IPS-NIHi7 (cell line): ENCODE measurements around the gene FLOT2.
"Not testable (repeated sequence)": the region's sequence is repeated elsewhere in the genome, so short reads cannot be mapped to it uniquely, and the experiment has no call there.

Experiments
- DNase-seq: peaks from one replicate; pipeline ENCODE4 v3.0.0; 2012; ENCODE audit warnings: mixed read lengths; ENCODE audit errors: extremely low spot score

The FLOT2 gene

DNA sequence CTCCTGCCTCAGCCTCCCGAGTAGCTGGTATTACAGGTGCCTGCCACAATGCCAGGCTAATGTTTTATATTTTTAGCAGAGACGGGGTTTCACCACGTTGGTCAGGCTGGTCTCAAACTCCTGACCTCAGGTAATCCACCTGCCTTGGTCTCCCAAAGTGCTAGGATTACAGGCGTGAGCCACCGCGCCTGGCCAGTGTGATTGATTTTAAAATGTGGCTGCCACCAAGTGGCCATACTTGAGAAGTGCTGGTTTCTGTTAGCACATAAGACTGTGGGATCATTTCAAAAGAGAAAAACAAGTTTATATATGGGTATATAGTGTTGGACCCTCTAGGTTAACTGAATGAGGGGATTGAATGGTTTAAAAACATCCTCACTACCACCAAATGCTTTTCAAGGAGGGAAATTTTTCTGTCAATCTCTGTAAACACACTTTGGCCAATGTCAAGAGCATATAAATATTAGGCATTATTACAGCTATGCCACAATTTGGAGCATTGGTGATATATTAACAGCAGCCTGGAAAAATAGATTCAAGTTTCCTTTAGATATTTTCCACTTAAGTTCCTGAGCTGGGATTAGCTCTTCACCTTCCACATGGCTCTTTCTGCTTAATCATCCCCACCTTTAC, 18.9 kb upstream of the FLOT2 start:
- DNase-seq = peak; percentile 54

DNA sequence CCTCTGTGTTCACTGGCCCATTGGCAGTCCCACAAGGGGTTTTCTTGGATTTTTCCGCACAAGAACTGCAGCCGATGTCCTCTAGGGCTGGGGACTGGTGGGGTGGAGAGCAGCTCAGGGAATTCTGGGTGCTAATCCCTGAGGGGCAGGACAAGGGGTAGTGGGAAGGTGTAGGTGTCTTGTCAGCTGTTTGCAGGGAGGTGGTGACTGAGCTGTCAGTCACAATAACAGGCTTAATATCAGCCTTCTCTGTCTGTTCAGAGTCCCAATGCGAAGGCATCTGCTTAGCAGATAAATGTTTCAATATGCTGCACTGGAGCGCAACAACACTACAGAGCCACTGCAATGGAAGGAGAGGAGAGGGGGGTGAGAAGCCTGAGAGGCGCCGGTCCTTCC, 15.4 kb upstream of the FLOT2 start:
- DNase-seq = no peak

DNA sequence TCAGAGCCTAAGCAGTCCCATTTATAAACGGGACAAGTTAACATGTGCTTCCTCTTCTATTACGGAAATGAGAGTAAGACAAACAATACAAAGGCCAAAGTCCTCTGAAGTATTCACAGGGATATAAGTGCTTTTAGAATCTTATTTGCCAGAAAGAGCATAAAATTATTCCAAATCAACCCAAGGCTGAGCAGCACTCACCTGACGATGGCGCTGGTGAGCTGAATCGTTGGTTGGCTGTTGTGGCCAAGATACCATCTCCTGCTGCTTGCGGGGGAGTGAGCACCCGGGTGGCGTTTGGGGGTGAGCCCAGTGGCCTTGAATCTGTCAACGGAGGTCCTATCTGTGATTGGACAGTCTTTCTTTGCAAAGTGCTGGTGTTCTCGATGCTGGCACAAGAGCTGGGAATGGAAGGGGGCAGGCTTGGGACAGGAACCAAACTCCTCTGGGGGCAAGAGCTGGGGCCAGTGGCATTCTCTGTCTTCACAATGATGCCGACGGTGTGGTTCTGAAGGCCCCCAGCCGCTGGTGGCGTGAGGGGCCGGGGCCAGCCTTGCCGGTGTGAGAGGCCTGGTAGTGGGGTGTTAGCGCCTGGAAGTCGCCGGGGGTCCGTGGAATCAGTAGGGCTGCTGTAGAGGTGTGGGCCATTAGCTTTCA, 14.9 kb upstream of the FLOT2 start:
- no peak for DNase-seq

DNA sequence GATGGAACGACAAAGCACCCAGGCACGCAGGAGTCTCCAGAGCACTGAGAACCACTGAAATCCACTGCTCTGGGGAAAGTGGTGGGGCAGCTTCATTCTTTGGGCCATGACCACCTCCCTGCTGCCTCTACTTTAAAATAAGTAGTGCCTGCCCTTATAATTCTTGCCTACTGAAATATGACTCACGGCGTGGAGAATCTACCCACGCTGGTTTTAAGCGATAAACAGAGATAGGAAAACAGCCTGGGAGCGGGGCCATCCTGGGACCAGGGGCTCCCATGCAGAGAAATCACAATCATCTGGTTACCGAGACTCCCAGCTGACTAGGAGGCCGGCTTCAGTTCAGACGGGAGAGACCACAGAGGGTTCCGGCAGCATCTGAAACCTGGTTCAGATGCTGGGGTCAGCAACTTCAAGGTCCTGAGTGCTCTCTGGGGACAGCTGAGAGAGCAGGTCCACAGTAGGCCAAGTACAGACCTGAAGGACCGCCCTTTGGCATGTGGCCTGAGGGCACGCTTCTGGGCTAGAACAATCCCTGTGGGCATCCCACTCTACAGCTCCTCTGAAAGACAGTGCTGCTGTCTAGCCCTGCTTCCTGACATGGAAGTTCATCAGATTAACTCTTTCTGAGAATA, 14.0 kb upstream of the FLOT2 start:
- DNase-seq = no peak

DNA sequence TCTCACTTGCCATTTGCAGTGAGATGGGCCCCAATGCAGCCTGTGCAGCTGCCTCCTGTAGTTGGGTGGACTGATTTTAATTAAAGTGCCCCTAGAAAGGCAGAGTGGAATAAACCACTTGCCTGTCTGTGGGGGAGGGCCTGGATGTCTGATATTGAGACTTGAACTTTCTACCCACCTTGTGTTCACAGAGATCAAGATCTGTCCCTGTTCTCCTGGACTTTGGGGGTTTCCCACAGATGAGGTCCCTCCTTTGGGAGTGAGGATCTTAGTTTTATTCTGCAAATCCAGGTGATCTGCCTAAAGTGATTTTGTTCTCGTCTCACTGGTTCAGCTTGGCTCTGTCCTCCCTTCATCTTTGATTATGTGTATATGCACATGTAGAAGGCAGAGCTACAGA, 13.0 kb upstream of the FLOT2 start:
- DNase-seq = no peak

DNA sequence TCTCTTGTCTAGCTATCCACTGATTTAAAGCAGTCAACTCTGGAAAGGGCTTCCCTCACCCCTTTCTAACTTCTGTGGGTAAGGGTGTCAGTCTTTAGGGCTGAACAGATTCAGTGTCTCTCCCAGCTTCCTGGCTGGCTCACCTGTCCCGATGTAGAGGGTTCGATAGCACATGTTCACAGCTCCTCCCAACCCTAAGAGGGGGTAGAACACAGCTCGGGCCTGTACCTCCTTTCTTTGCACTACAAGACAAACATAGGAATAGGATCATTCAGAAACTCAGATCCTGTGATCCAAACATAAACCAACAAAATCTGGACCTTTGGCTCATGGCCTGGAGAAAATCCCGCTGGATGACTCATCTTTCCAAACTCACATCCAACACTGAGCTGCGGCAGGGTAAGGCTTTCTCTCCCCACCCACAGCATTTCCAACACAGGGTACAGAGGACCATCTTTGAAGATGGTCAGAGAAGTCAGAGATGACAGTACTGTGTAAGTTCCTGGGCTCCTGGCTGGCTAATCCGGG, 11.2 kb upstream of the FLOT2 start:
- no peak for DNase-seq

DNA sequence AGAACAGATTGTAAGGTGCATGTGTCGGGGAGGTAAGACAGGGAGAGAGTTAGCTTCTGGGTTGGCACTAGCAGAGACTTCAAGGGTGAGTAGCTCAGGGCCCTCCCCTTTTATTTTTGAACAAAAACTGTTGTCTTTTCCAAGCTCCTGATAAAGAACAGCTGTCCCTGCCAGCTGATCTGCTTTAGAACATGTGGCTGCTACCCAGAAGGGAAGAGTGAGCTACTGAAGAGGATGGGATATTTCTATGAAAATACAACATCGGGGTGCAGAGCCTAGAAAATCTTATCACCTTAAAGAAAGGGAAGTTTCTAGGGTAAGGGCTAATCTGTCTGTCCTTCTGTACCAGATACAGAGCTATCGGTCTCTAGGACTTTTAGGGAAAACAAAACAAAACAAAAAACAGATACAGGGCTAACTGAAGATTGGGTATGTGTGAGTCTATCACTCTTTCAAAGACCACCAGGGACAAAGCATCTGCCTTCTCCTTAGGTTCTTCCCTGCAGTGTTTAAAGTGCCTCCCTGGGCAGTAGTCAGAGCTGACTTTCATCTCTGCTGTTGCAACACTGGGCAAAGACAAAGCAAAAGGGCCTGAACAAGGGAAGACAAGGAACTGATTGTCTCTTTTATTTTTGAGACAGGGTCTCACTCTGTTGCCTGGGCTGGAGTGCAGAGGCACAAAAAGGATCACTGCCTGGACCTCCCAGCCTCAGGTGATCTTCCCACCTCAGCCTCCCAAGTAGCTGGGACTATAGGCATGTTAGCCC, 10.4 kb upstream of the FLOT2 start:
- DNase-seq = no peak

DNA sequence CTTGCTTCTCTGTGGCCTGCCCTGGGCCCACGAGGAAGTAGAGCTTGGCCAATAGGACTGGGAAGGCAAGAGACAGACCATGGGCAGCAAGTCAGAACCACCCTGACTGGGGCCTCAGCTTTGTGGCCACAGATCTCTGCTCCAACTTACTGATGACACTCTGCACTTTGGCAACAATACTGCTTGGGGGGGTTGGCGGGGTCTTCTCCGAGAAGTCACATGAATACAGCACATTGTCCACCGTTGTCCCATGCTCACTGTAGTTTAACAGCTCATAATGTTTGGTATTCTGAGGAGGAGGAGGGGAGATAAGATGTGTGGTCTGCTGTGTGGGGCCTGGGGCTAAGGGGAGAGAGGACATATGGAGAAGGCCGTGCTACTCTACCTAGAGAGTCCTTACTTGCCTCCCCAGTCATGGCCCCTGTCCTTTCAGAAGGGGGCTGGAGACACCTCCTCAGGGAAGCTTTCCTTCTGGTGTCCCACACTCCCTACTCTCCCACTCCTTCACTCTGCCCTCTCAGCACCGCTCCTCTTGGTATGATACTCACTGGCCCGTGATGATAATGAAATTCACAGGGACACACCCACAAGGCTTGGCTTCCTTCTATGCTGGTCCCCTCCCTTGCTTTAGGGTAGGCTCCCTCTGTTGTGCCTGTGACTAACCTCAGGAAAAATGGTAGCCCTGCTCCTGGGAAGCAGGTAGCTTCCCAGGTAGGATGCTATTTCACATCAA, 9.3 kb upstream of the FLOT2 start:
- no peak for DNase-seq

DNA sequence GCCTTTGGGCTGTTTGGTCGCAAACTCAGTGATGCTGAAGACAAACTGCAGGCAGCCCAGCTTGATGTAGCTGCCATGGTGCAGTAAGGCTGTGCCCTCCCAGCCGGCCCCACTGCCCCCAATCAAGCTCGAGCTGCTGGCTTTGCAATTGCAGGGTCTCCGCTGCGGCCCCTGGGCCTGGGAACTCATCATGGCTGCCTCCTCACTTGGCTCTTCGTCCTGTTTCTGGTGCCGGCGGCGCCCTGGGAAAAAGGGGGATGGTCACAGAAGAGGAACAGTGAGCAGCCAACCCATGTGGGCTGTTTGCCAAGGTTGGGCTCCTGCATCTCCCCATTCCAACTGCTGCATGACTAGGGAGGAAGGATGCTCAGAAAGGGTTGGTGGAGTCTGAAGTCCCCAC, 8.7 kb upstream of the FLOT2 start:
- no peak for DNase-seq

DNA sequence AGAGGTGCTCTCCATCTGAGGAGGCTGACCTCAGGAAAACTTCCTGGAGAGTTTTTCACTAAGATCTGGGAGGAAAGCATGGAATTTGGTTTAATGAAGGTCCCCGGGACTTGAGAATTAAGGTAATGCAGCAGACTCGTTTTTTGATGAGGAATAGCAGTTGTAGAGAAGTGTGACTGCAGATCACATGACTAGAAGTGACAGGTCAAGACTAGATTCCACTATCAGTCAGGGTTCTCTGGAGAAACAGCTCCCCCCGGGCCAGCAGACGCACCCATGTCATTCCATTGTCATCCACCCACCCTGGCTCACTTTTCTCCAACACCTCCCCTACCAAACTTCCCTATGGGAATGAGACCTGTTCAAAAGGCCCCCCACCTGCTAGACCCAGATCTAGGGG, 7.3 kb upstream of the FLOT2 start:
- DNase-seq = no peak

DNA sequence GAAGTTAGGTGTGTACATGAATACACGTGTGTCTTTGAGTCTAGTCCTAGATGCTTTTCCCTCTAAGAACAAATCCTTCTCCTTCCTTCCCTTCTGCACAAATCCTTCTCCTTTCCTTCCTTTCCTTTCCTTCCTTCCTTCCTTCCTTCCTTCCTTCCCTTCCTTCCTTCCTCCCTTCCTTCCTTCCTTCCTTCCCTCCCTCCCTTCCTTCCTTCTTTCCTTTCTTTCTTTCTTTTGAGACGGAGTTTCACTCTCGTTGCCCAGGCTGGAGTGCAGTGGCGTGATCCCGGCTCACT, 6.0 kb upstream of the FLOT2 start:
- DNase-seq = not testable (repeated sequence)

DNA sequence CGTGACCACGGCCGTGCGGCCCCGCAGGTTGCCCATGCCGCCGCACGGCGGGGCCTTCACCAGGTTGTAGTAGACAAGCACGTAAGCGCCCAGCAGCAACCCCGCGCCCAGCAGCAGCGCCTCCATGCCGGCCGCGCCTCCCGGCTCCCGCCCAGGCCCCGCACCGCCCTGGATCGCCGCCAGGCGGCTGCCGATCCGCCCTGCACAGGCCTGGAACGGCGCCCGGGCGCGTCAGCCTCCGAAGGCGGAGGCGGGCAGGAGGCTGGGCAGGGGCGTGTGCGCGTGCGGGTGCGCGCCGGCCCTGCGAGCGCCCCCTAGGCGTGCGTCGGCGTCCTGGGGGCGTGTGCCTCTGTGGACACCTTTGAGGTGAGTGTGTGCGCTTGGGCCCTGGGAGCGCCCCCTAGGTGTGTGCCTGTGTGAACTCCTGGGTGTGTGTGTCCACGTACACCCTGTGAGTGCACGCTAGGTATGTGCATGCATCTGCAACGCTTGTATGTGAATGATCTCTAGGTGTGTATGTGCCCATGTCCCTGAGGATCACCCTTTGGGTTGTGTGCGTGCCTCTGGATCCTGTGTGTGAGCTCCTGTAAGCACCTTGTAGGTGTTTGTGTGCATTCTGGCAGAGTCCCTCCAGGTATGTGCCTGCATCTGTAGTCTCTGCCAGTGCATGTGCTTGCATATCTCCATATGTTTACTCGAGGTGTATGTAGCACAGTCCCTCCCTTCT, 5.4 kb upstream of the FLOT2 start, which contains the start of gene DHRS13:
Gene DHRS13, minus strand, starts transcription at position 261 of the 727 bp plus-strand sequence. Its CDS starts 135 bp downstream, at position 126.
- peak; percentile 95 for DNase-seq

DNA sequence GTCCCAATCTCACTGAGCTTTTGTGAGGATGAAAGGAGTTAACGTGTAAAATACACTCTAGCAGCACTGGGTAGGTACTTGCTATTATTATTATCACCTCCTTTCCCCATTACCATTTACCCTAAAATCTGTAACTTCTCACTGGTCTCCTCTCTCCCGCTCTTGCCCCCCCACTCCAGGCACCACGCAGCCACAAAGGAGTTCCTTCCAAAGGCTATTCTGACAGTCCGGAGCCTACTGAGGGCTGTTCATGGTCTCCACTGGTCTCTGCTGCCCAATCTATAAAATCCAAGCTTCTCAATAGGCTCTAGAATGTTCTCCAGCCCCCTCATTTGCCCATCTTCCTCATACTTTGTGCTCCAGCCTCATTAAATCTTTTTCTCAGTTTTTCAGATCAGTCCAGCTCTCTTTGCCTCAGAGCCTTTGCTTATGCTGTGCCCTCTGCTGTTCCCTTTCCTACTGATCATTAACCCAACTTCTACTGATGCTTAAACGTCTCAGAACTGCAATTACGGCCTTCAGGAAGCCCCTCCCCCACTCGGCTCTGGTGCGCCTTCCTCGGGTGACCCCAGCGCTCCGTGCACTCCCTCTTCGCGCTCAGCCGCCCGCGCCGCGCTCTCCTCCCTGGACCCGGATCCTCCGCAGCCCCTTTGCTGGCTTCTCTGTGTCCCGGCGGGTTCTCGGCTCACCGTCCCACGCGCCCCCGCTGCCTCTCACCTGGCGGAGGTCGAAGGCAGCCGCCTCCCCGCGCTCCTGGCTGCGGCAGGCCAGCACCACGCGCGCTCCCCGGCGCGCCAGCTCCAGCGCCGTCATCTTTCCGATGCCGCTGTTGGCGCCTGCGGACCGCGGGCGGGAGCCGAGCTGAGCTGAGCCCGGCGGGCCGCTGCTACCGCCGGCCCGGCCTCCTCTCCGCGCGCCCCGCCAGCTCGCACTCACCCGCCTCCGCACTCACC, 4.6 kb upstream of the FLOT2 start:
- peak; percentile 58 for DNase-seq

DNA sequence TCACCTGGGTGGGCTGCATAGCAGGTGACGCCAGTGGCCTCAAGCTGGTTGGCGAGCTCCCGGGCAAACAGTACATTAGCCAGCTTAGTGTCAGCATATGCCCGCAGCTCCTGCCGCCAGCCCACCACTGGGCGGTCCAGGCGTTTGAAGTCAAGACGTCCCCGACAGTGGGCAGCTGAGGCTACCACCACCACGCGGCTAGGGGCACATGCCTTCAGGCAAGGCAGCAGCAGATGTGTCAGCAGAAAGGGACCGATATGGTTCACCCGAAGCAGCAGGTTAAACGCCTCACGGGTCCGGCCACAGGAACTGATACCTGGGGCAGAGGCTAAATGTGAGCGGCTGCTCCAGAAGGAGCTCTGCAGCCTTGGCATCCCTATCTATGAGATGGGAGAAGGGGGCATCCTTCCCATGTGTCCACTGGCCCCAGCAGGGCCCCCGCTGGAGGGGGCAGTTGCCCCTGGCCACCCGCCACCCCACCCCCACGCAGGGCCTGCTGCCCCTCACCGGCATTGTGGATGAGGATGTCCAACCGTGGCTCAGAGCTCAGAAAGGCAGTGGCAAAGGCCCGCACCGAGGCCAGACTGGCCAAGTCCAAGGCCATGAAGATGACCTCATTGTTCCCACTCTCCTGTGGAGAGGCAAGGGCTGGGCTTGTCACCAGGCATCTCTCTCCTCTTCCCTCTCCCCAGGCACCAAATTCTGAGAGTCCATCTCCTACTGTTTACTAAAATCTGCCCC, 3.6 kb upstream of the FLOT2 start:
- no peak for DNase-seq

DNA sequence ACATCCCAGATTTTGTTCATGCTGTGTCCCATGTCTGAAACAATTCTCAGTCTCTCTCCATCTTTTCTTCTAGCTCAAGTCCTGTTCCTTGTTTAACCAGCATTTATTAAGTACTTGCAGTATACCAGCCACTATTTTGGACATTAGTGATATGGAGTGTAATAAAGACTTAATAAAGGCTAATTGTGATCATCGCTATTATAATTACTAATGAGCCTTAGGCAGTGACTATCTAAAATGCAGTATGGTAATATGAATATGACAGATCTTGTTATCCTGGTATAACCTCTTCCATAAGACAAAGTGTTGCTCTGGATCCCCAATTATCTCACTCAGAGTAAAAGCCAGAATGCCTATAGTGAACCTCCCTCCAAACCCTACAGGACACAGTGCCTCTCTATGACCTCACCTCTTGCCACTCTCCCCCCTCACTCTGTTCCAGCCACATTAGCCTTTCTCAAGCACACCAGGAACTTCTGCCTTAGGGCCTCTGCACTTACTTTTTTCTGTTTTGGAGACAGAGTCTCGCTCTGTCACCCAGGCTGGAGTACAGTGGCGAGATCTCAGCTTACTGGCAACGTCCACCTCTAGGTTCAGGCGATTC, 1.8 kb upstream of the FLOT2 start:
- no peak for DNase-seq

DNA sequence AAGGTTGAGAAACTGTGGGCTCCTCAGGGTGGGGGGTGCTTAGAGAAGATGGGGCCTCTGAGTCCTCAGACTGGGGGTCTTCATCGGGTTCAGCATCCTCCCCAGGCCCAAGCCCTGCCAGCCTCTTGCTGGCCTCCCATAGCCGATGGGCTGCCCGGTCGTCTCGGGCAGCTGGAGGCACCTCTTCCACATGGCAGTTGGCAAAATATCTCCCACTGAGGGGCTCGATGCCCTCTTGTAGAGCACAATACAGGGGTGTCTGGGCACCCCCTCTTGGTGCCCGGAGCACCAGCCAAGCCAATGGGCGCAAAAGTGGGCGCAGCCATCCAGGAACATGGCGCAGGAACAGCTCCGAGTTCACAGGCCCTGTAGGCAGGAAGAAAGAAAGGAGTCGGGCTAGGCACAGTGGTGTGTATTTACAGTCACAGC, 1.0 kb upstream of the FLOT2 start:
- DNase-seq = no peak

DNA sequence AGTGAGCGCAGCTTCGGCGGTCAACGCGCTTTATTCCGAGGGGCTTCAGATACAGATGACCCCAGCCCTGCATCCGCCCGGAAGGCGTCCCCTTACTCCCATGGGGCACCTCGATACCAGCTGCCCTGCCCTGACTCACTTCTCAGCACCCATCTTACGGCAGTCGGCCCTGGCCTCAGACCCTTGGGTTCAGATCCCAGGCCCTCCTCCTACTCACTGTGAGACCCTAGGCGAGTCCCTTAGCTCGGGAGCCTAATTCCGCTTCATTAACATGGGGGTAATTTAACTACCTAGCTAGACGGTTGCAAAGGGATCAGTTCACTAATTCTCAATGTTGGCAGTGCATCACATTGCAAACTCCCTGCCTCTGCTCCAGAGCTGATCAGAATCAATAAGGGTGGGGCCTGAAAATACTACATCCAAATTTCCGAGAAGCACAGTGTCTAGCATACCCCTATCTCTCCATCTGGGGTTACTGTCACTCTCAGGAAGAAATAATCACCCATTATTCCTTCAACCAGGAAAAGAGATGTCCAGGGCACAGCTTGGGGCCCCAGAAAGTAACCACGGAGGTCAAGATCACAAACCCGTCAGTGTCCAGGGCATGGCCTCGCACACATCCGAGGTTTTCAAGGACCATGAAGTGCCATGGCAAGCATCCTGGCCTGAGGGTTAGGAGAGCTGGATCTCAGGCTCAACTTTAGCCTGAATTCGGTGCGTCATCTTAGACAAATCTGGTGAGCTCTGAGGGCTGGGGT, 415 bp upstream of the FLOT2 start:
- no peak for DNase-seq

DNA sequence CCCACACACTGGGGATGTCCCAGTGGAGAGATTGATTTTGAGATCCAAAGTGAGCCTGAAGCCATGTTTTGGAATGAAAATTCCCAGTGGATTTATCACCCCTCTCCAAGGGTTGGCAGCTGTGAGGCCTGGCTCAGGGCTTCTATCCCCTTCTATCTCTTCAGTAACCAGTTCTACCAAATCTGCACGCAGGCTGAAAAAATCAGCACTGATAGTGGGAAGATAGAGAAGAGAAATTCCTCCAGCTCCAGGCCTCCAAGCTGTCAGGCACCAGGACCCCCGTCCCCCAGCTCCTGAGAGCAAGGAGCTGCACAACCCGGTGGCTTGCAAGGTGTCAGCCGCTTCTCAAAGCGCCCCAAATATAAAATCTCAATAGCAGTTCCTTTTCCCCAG, 1.0 kb downstream of the FLOT2 start:
- no peak for DNase-seq
